ENCODE data around the gene TALDO1. TPM values are rescaled to one million over a fixed set of nuclear protein-coding genes. Genes with fewer than 3 reads are reported as not detected.

TALDO1 gene
- total and polyA plus RNA-seq, 2 donors from 2014 or later: 175 to 312 TPM

DNA sequence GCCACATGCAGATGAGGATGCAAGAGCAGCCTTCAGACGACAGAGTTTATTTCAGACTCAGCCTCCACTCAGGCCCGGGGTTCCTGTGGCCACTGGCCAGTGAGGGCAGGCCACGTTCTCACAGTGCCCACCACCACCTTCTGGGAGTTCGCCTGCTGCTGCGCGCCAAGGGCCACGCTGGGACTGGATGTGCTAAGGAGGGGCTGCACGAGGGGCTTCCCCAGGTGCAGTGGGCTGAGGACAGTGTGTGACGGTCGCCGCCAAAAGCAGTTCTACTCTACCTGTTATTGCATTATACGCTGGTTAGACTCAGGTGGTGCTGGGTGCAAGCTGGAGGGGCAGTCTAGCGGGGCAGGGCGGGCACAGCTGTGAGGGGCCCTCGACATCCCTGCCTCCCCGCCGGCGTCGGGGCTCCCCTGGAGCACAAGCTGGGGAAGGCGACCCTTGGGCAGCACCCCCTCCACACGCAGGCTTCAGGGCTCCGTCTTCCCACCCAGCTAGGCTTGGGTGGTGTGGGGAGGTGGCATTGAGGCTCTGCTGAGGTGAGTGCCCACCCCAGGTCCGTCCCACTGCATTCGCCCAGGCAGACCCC, 39.9 kb downstream of the TALDO1 start:
- Histone ChIP-seq H3K36me3 (ENCODE audit: control insufficient read depth in 2 of 3, insufficient read depth in 3 of 3, low read length in 3 of 3) (peaks cover 0 to 4% (median 0%) of the 10 kb centered on the region in 3 donors), H3K27ac (ENCODE audit: low read depth in 2 of 2, low read length in 2 of 2) (no peak overlapping the region), H3K9me3 (ENCODE audit: control insufficient read depth in 2 of 3, insufficient read depth in 1 of 3, low read length in 3 of 3) (no peaks in the 10 kb centered on the region), H3K4me3 (ENCODE audit: low read length in 3 of 3) (no peak overlapping the region), H3K4me1 (ENCODE audit: control insufficient read depth in 2 of 3, insufficient read depth in 2 of 3, low read depth in 1 of 3, low read length in 3 of 3) (peaks cover 0 to 3% (median 0%) of the 10 kb centered on the region in 3 donors), H3K9ac (ENCODE audit: low read length in 3 of 3) (no peak overlapping the region), H3K27me3 (ENCODE audit: control insufficient read depth, insufficient read depth, low read length) (no peaks in the 10 kb centered on the region)
- FAIRE-seq (no peak), DNase-seq (no peak)
- TF ChIP-seq, protein P1, sequence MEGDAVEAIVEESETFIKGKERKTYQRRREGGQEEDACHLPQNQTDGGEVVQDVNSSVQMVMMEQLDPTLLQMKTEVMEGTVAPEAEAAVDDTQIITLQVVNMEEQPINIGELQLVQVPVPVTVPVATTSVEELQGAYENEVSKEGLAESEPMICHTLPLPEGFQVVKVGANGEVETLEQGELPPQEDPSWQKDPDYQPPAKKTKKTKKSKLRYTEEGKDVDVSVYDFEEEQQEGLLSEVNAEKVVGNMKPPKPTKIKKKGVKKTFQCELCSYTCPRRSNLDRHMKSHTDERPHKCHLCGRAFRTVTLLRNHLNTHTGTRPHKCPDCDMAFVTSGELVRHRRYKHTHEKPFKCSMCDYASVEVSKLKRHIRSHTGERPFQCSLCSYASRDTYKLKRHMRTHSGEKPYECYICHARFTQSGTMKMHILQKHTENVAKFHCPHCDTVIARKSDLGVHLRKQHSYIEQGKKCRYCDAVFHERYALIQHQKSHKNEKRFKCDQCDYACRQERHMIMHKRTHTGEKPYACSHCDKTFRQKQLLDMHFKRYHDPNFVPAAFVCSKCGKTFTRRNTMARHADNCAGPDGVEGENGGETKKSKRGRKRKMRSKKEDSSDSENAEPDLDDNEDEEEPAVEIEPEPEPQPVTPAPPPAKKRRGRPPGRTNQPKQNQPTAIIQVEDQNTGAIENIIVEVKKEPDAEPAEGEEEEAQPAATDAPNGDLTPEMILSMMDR (IDR thresholded peaks at IDR 0.05; ENCODE audit: borderline replicate concordance, extremely low read depth, insufficient read depth): no peak
- intact Hi-C loops (cut with DNase I): no loop called here

DNA sequence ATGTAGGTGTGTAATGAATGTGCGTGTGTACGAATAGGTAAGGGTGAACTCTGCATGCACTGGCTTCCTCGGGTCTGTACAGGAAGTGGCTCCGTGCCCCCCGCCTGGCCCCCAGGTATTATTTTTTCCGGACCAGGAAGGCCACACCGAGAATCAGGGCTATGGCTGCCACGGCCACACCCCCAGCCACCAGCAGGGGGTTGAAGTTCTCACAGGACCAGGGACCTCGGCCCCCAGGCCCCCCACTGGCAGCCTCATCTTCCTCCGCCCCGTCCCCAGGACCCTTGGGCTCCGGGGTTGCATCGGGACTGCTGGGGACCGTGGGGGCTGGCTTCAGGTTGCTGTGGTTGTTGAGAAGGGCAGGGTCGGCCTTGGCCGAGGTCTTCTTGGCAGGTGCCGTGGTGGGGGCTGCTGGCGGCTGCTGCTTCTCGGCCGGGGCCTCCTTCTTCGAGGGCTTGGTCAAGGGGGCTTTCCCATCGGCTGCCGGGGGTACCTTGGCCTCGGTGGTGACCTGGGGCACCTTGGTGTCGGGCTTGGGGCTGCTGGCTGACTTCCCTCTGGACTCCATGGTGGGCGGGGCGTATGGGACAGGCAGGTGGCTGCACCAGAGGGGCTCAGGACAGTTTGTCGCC, 40.9 kb downstream of the TALDO1 start:
- FAIRE-seq (no peak), DNase-seq (no peak)
- no peak overlapping the region for H3K27ac ChIP-seq (ENCODE audit: low read depth in 2 of 2, low read length in 2 of 2)
- H3K9ac ChIP-seq (ENCODE audit: low read length in 3 of 3): no peak overlapping the region
- H3K4me1 ChIP-seq (ENCODE audit: control insufficient read depth in 2 of 3, insufficient read depth in 2 of 3, low read depth in 1 of 3, low read length in 3 of 3): peaks cover 0 to 3% (median 0%) of the 10 kb centered on the region in 3 donors
- peaks cover 0 to 4% (median 0%) of the 10 kb centered on the region in 3 donors for H3K36me3 ChIP-seq (ENCODE audit: control insufficient read depth in 2 of 3, insufficient read depth in 3 of 3, low read length in 3 of 3)
- H3K4me3 ChIP-seq (ENCODE audit: low read length in 3 of 3): no peak overlapping the region
- H3K27me3 ChIP-seq (ENCODE audit: control insufficient read depth, insufficient read depth, low read length): no peaks in the 10 kb centered on the region
- H3K9me3 ChIP-seq (ENCODE audit: control insufficient read depth in 2 of 3, insufficient read depth in 1 of 3, low read length in 3 of 3): no peaks in the 10 kb centered on the region
- intact Hi-C loops (cut with DNase I): no loop called here
- TF ChIP-seq, protein P1 (IDR thresholded peaks at IDR 0.05; ENCODE audit: borderline replicate concordance, extremely low read depth, insufficient read depth): no peak

DNA sequence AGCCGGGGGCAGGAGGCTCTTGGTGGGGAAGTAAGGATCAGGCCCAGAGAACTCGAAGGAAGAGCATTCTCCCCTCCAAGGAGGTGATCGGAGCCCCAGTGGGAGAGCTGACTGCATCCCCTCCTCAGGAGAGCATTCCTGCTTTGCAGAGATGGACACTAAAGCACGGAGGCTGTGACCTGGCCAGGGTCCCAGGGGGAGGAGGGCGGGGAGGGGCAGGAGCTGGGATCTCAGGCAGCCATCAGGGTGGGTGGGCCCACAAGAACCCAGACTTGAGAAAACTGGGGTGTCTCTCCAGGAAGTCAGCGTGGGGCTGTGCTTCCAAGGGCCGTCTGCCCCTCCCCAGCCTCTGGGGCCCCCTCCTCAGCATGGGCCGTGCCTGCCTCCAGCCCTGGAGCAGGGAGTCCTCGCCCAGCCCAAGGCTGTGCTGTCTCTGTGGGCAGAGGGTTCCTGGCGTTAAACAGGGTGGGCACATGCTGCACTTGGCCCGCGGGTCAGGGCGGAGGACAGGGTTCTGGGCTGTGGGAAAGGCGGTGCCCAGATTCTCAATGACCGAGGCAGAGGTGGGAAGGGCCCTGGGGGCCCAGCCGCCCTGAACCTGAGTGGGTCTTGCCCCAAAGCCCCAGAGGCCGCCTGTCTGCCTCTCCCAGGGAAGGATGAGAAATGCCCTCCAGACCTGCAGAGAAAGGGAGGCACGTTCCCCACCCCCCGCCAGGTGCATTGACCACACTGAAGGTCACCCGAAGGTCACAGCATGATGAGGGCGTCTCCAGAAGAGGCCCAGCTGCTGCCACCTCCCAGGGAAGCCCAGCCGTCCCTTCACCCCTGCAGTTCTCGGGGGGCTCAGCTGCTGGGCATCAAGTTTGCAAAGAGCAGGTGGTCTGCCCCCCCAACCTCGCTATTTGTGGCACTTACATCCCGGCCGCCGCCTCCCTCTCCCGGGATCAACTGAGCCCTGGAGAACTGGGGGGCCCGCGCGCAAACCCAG, 42.0 kb downstream of the TALDO1 start:
- H3K4me1 ChIP-seq (ENCODE audit: control insufficient read depth in 2 of 3, insufficient read depth in 2 of 3, low read depth in 1 of 3, low read length in 3 of 3): peaks cover 0 to 3% (median 0%) of the 10 kb centered on the region in 3 donors
- DNase-seq (no peak), FAIRE-seq (no peak)
- intact Hi-C loops (cut with DNase I): no loop called here
- no peaks in the 10 kb centered on the region for H3K9me3 ChIP-seq (ENCODE audit: control insufficient read depth in 2 of 3, insufficient read depth in 1 of 3, low read length in 3 of 3)
- H3K4me3 ChIP-seq (ENCODE audit: low read length in 3 of 3): no peak overlapping the region
- no peaks in the 10 kb centered on the region for H3K27me3 ChIP-seq (ENCODE audit: control insufficient read depth, insufficient read depth, low read length)
- H3K27ac ChIP-seq (ENCODE audit: low read depth in 2 of 2, low read length in 2 of 2): no peak overlapping the region
- TF ChIP-seq, protein P1 (IDR thresholded peaks at IDR 0.05; ENCODE audit: borderline replicate concordance, extremely low read depth, insufficient read depth): no peak
- H3K9ac ChIP-seq (ENCODE audit: low read length in 3 of 3): no peak overlapping the region
- no peaks in the 10 kb centered on the region for H3K36me3 ChIP-seq (ENCODE audit: control insufficient read depth in 2 of 3, insufficient read depth in 3 of 3, low read length in 3 of 3)

All from kidney (tissue), 14 donors.